GM12891 (cell line): ENCODE measurements around the gene BCO1. TPM values are rescaled to one million over a fixed set of nuclear protein-coding genes. Genes with fewer than 3 reads are reported as not detected.

ENCODE experiments used
- DNase-seq: peaks from one replicate; pipeline ENCODE4 v3.0.0; 2011; ENCODE audit warnings: low spot score; ENCODE audit not compliant: insufficient read length
- FAIRE-seq: peaks from 2 replicates; lab custom pipeline; 2011; peaks lifted over from hg19 to GRCh38; lab: Jason Lieb, UNC
- PAX5 ChIP-seq: IDR thresholded peaks from 2 replicates; pipeline ENCODE4 v1.6.1; 2011; ENCODE audit warnings: low read length, moderate library complexity, mild to moderate bottlenecking; ENCODE audit not compliant: insufficient read depth, severe bottlenecking
- POLR2A ChIP-seq: IDR thresholded peaks from 2 replicates; pipeline ENCODE4 v1.6.1; 2011; ENCODE audit warnings: low read depth, low read length, control low read depth
- POLR2AphosphoS5 ChIP-seq: IDR thresholded peaks from 2 replicates; pipeline ENCODE4 v1.6.1; 2011; ENCODE audit warnings: low read depth, low read length, control low read depth
- POU2F2 ChIP-seq: IDR thresholded peaks from 2 replicates; pipeline ENCODE4 v1.6.1; 2011; ENCODE audit warnings: low read depth, mild to moderate bottlenecking, control low read depth, low read length, moderate library complexity
- SPI1 ChIP-seq: IDR thresholded peaks from 2 replicates; pipeline ENCODE4 v1.6.1; 2011; ENCODE audit warnings: low read depth, low read length, control low read depth
- TAF1 ChIP-seq: IDR thresholded peaks from 2 replicates; pipeline ENCODE4 v1.6.1; 2011; ENCODE audit warnings: low read depth, low read length, control low read depth
- polyA plus RNA-seq: library from polyadenylated mRNA; unstranded; fragments of >200 nt; gene quantifications from one replicate; pipeline ENCODE4 v1.2.1, GENCODE V29; 2012; ENCODE audit warnings: low read depth, missing spikeins, inconsistent platforms; ENCODE audit not compliant: missing spikeins

Gene BCO1
- polyA plus RNA-seq, result not detected

GRCh38 chr16:81238296-81239011, at the start of gene BCO1:
BCO1 (plus strand) TSS chr16:81238689; CDS start chr16:81238909, 220 bp downstream.
- FAIRE-seq (no peak), DNase-seq (no peak)
- no peak for TF ChIP-seq POLR2A
- TF ChIP-seq SPI1, result no peak
- no peak for TF ChIP-seq POU2F2
- no peak for TF ChIP-seq PAX5
- TF ChIP-seq POLR2AphosphoS5, result no peak
- TF ChIP-seq TAF1, result no peak

DNA sequence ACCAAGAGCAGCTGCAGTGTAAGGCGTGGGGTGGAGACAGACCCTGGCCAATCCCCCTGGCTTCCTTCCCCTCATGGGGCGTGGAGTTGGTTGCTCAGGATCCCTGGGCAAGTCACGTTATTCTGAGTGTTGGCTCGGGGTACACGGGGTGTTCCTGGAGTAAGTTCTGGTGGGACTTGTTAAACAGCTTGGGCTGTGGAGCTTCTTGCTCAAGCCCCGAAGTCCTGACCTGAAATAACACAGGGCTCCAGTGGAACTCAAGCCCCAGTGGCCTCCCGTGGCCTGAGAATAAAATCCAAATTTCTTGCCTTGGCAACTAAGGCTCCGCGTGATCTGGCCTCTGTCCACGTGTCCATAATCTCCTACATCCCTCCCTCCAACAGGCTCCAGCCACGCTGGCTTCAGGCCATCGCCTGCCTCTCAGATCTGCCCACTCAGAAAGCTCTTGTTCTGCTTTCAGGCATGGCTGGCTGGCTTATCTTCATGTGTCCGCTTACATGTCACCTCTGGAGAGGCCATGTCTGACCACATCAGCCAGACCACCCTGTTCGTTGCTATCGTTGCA, 49.3 kb upstream of the BCO1 start:
- no peak for TF ChIP-seq SPI1
- TF ChIP-seq POLR2A, result no peak
- TF ChIP-seq POU2F2, result no peak
- no peak for TF ChIP-seq TAF1
- no peak for TF ChIP-seq PAX5
- no peak for TF ChIP-seq POLR2AphosphoS5
- DNase-seq (no peak), FAIRE-seq (no peak)

DNA sequence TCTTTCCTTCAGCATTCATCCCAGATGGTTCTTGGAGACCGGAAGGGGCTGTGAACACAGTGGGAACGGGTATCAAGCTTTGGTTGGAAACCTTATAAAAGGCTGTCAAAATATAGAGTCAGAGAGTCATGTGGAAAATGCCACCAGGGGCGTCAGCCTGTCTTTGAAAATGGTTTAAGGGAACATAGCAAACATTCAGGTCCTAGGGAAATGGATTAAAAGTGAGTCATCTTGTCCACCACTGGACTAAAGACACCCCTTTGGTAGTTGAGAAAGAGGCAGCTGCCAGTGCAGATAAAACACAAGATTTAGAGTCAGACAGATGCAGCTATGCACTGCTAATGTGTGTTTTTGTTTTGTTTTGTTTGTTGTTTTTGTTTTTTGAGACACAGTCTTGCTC, 47.8 kb upstream of the BCO1 start:
- no peak for TF ChIP-seq POLR2AphosphoS5
- no peak for TF ChIP-seq POU2F2
- TF ChIP-seq SPI1, result no peak
- TF ChIP-seq POLR2A, result no peak
- TF ChIP-seq TAF1, result no peak
- TF ChIP-seq PAX5, result no peak
- DNase-seq (no peak), FAIRE-seq (no peak)

- DNase-seq (no peak), FAIRE-seq (no peak)
- TF ChIP-seq SPI1, result no peak
- no peak for TF ChIP-seq POLR2AphosphoS5
- TF ChIP-seq POLR2A, result no peak
- TF ChIP-seq POU2F2, result no peak
- TF ChIP-seq PAX5, result no peak
- no peak for TF ChIP-seq TAF1
Measured at GRCh38 chr16:81195885-81196534, 42.5 kb upstream of the BCO1 start.

- DNase-seq (no peak), FAIRE-seq (no peak)
- TF ChIP-seq TAF1, result no peak
- no peak for TF ChIP-seq POLR2AphosphoS5
- no peak for TF ChIP-seq POU2F2
- TF ChIP-seq POLR2A, result no peak
- TF ChIP-seq SPI1, result no peak
- no peak for TF ChIP-seq PAX5
Measured at GRCh38 chr16:81198635-81199034, 39.9 kb upstream of the BCO1 start.

GRCh38 chr16:81201267-81201666, 37.2 kb upstream of the BCO1 start:
- DNase-seq (no peak), FAIRE-seq (no peak)
- no peak for TF ChIP-seq POU2F2
- no peak for TF ChIP-seq POLR2AphosphoS5
- no peak for TF ChIP-seq TAF1
- no peak for TF ChIP-seq POLR2A
- TF ChIP-seq SPI1, result no peak
- no peak for TF ChIP-seq PAX5

GRCh38 chr16:81204798-81205680, 33.5 kb upstream of the BCO1 start:
- peak; percentile 44 for DNase-seq
- TF ChIP-seq POLR2A (no peak), TAF1 (no peak), POLR2AphosphoS5 (no peak), POU2F2 (no peak), SPI1 (no peak), PAX5 (no peak)
- peak; percentile 82 for FAIRE-seq

DNA sequence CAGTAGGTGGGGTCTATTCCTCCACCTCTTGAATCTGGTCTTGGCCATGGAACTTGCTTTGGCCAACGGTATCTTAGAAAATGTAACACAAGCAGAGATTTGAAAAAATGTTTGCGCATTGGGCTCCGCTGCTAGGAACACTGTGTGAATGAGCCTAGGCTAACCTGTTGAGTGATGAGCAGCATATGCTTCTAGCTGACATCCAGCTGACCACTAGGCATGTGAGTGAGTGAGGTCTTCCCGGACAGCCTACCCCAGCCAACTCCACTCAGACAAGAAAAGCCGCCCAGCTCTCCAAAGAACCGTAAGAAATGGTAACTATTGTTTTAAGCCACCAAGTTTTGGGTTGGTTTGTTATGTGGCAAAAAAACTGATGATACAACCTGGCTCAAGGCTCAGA, 31.4 kb upstream of the BCO1 start:
- DNase-seq (no peak), FAIRE-seq (no peak)
- TF ChIP-seq PAX5 (no peak), POU2F2 (no peak), TAF1 (no peak), POLR2AphosphoS5 (no peak), POLR2A (no peak), SPI1 (no peak)
